Measurements from ENCODE around the gene TRIML1. TPM values are rescaled to one million over a fixed set of nuclear protein-coding genes. Genes with fewer than 3 reads are reported as not detected.

The TRIML1 gene
- total RNA-seq, 1 experiment from 2014 or later: not detected

- H3K9me3 Mint-ChIP-seq: 0 out of 5 replicates have a peak, but pooled peaks cover 0 to 2% of the 10 kb centered on the region in 2 experiments
- no peak overlapping the region for H3K9ac ChIP-seq (ENCODE audit: extremely low read depth, insufficient read length, low read length)
- H3K36me3 Mint-ChIP-seq (ENCODE audit: insufficient read depth in 1 of 3, low read depth in 3 of 3): peaks cover 0 to 2% (median 0%) of the 10 kb centered on the region in 3 experiments; a peak in 2 of 7 replicates
- H2BK120ac ChIP-seq (ENCODE audit: low read depth, low read length, poor library complexity, severe bottlenecking): no peak overlapping the region
- no peak overlapping the region for H3K14ac ChIP-seq (ENCODE audit: insufficient read depth, low read length)
- no peak overlapping the region for H2BK5ac ChIP-seq (ENCODE audit: insufficient read length, low read length)
- no peak overlapping the region for H2AK5ac ChIP-seq (ENCODE audit: insufficient read length, low read length)
- no peaks in the 10 kb centered on the region; the same call in 1 of the 2 replicates for H3K4me1 ChIP-seq (ENCODE audit: insufficient read depth, low read length)
- no peaks in the 10 kb centered on the region for H3K79me2 ChIP-seq (ENCODE audit: insufficient read depth, low read length)
- no peak overlapping the region for H4K8ac ChIP-seq (replicated peaks; ENCODE audit: insufficient read length, low read depth, low read length)
- TF ChIP-seq CTCF (conservative IDR thresholded peaks at IDR 0.05): no peak
- no peaks in the 10 kb centered on the region for H4K20me1 ChIP-seq (ENCODE audit: control insufficient read depth, insufficient read depth, insufficient read length)
- DNase-seq: no peak
- H3K27ac ChIP-seq (ENCODE audit: insufficient read length, low read depth, low read length): no peak overlapping the region
- no peak overlapping the region for H3K18ac ChIP-seq (ENCODE audit: insufficient read length, low read depth, low read length)
- no peak overlapping the region for H2BK15ac ChIP-seq (ENCODE audit: low read depth, low read length)
- WGBS (ENCODE audit: extremely low coverage, insufficient read length, low lambda C conversion rate): no CpG with 5 or more reads among the region's 11 CpGs
- H3K4me3 Mint-ChIP-seq: no peak overlapping the region
- H3K9me3 ChIP-seq (ENCODE audit: control insufficient read depth, low read depth, low read length): no peaks in the 10 kb centered on the region
- no peaks in the 10 kb centered on the region for H3K27me3 ChIP-seq (ENCODE audit: insufficient read depth, low read length)
- no peak overlapping the region for H3K23ac ChIP-seq (ENCODE audit: insufficient read length, low read depth, low read length)
- no peak overlapping the region for H3T11ph ChIP-seq (ENCODE audit: low read length)
- H3K4me2 ChIP-seq (ENCODE audit: insufficient read depth, insufficient read length, low read length): no peak overlapping the region
- peaks cover 8 to 14% of the 10 kb centered on the region in 2 experiments for H3K4me1 Mint-ChIP-seq
- no peak overlapping the region for H2BK20ac ChIP-seq (ENCODE audit: low read depth, low read length, poor library complexity, severe bottlenecking)
- no peak overlapping the region for H2BK12ac ChIP-seq (ENCODE audit: insufficient read length, low read depth, low read length)
- H3K4ac ChIP-seq (ENCODE audit: low read depth, low read length): no peak overlapping the region
- no peaks in the 10 kb centered on the region for H3K23me2 ChIP-seq (ENCODE audit: insufficient read length, low read depth, low read length, poor library complexity, severe bottlenecking)
- H3K27me3 Mint-ChIP-seq (ENCODE audit: low read depth): no peaks in the 10 kb centered on the region; the same call in 1 of the 2 replicates
- H3K56ac ChIP-seq (ENCODE audit: insufficient read length, low read depth, low read length): no peak overlapping the region
- no peak overlapping the region for H3K27ac Mint-ChIP-seq
- H2AFZ ChIP-seq (ENCODE audit: low read length): no peak overlapping the region
- H4K91ac ChIP-seq (ENCODE audit: insufficient read length, low read depth, low read length): no peak overlapping the region
- H4K5ac ChIP-seq (ENCODE audit: insufficient read length, low read depth, low read length): no peak overlapping the region
- H3K79me1 ChIP-seq (ENCODE audit: insufficient read depth, low read depth, low read length, poor library complexity, severe bottlenecking): no peaks in the 10 kb centered on the region
Observed at GRCh38 chr4:188143731-188144130, 4.5 kb downstream of the TRIML1 start.
